Body of pancreas (tissue), 4 donors: Measurements from ENCODE around the gene DCAF10.
"Not testable (repeated sequence)": the region's sequence is repeated elsewhere in the genome, so short reads cannot be mapped to it uniquely, and the experiment has no call there.

Source experiments
- POLR2A ChIP-seq, 3 donors: fragments of 450-650 bp; IDR thresholded peaks; one replicate each; pipeline ENCODE4 v1.6.1; 2016; ENCODE audit warnings: antibody characterized with exemption in 3 of 3, mild to moderate bottlenecking in 2 of 3
- TF ChIP-seq, protein P1 (sequence below), 7 experiments: fragments of 450-650 bp in 4 of 7; fragments of 200-600 bp in 3 of 7; sonication (generic) in 3 of 7; IDR thresholded peaks; one replicate each; pipeline ENCODE4 v1.5.1; 2016 to 2019; ENCODE audit warnings: antibody characterized with exemption in 7 of 7

GRCh38 chr9:37825174-37825573 lies 24.6 kb downstream of the DCAF10 start:
- TF ChIP-seq, protein P1, sequence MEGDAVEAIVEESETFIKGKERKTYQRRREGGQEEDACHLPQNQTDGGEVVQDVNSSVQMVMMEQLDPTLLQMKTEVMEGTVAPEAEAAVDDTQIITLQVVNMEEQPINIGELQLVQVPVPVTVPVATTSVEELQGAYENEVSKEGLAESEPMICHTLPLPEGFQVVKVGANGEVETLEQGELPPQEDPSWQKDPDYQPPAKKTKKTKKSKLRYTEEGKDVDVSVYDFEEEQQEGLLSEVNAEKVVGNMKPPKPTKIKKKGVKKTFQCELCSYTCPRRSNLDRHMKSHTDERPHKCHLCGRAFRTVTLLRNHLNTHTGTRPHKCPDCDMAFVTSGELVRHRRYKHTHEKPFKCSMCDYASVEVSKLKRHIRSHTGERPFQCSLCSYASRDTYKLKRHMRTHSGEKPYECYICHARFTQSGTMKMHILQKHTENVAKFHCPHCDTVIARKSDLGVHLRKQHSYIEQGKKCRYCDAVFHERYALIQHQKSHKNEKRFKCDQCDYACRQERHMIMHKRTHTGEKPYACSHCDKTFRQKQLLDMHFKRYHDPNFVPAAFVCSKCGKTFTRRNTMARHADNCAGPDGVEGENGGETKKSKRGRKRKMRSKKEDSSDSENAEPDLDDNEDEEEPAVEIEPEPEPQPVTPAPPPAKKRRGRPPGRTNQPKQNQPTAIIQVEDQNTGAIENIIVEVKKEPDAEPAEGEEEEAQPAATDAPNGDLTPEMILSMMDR (IDR thresholded peaks at IDR 0.05), result not testable (repeated sequence)
- not testable (repeated sequence) for TF ChIP-seq POLR2A (IDR thresholded peaks at IDR 0.05)
